Astrocyte of the spinal cord (primary cell): ENCODE measurements around the gene CFAP299.

Source experiments
- DNase-seq: peaks from one replicate; pipeline ENCODE4 v3.0.0; 2011; ENCODE audit warnings: low read depth, low spot score
- H3K4me3 ChIP-seq: 2 replicates; pipeline ENCODE4 v1.5.1; 2011; ENCODE audit warnings: low read depth, mild to moderate bottlenecking, low read length, moderate library complexity
- CTCF ChIP-seq: IDR thresholded peaks from 2 replicates; pipeline ENCODE4 v1.5.1; 2012; ENCODE audit warnings: low read depth, mild to moderate bottlenecking, low read length, inconsistent platforms
- in situ Hi-C: cut with HindIII; loops from 2 replicates; pipeline ENCODE4 v1.10.0; 2017; ENCODE audit warnings: low sequenced_read_pairs

CFAP299 gene

GRCh38 chr4:80540349-80540748 lies 204.8 kb downstream of the CFAP299 start:
- no peak for TF ChIP-seq CTCF
- no peak overlapping the region for H3K4me3 ChIP-seq
- in situ Hi-C loops = no loop called here
- DNase-seq = no peak

- in situ Hi-C loops = no loop called here
- DNase-seq = peak; percentile 12
- H3K4me3 ChIP-seq = no peak overlapping the region
- TF ChIP-seq CTCF = no peak
Measured at GRCh38 chr4:80540785-80541469, 205.4 kb downstream of the CFAP299 start.

GRCh38 chr4:80542747-80543146 lies 207.2 kb downstream of the CFAP299 start:
- no peak for TF ChIP-seq CTCF
- no peak for DNase-seq
- in situ Hi-C loops = no loop called here

GRCh38 chr4:80560337-80560736 lies 224.8 kb downstream of the CFAP299 start:
- in situ Hi-C loops = no loop called here
- H3K4me3 ChIP-seq = no peak overlapping the region
- TF ChIP-seq CTCF = no peak
- DNase-seq = no peak

More at GRCh38 chr4:80542747-80543146, 207.2 kb downstream of the CFAP299 start:
- no peak overlapping the region for H3K4me3 ChIP-seq

- no peak overlapping the region for H3K4me3 ChIP-seq
- in situ Hi-C loops = no loop called here
- TF ChIP-seq CTCF = no peak
- no peak for DNase-seq
Measured at GRCh38 chr4:80566203-80566872, 230.8 kb downstream of the CFAP299 start.

- no peak overlapping the region for H3K4me3 ChIP-seq
- DNase-seq = no peak
- TF ChIP-seq CTCF = no peak
- in situ Hi-C loops = no loop called here
Measured at GRCh38 chr4:80568891-80569290, 233.4 kb downstream of the CFAP299 start.
